ENCODE results near the gene PTGIR. TPM values are rescaled to one million over a fixed set of nuclear protein-coding genes. Genes with fewer than 3 reads are reported as not detected.
A peak's percentile ranks its signal among the peaks of the same experiment; 100 is the strongest.

PTGIR gene
- total RNA-seq (1 to 10 TPM; 1.2 to 5.4 (median 3.5) TPM), total RNA-seq (0.22 to 4.1 (median 1.5) reads per million in 29 experiments)
- 2.7 TPM for total RNA-seq (2013)

GRCh38 chr19:46624958-46625661, at the start of gene PTGIR:
Gene PTGIR (minus strand): TSS chr19:46625089. CDS start chr19:46624225, 864 bp downstream.
- H3K27ac Mint-ChIP-seq = peak within 1 kb of the TSS; percentile 68 to 78
- ATAC-seq (replicated peaks in 1 of 4) (peak in 3 of 4 experiments; percentile 17 to 38 (median 34)), DNase-seq (peak in 1 of 35 experiments; percentile 20)
- peaks cover 0 to 39% of the 10 kb centered on the region in 2 experiments for H3K27me3 ChIP-seq (replicated peaks in 1 of 2; ENCODE audit: control insufficient read depth in 2 of 2, extremely low read depth in 1 of 2, insufficient read depth in 2 of 2, low read length in 1 of 2)
- CTCF ChIA-PET = interaction anchor here (0.5 to 1.0 kb wide), 4 partner anchors 8 to 35 kb away, joined by 3 to 5 read pairs (median 3); no protein-coding TSS in a partner anchor
- H3K27me3 Mint-ChIP-seq = no peaks in the 10 kb centered on the region
- H3K4me3 Mint-ChIP-seq = peak within 1 kb of the TSS in 2 of 3 donors; percentile 25 to 84
- peak within 1 kb of the TSS; percentile 6 to 39 for H3K4me3 ChIP-seq (ENCODE audit: control insufficient read depth in 1 of 2, extremely low read depth in 1 of 2, low read length in 1 of 2)
- POLR2A ChIA-PET = interaction anchor here in 1 of 2 donors (1.3 kb wide), 1 partner anchor 36 kb away, joined by 4 read pairs; the partner anchor contains the start of gene DACT3
- H3K9me3 ChIP-seq = no peaks in the 10 kb centered on the region
- H3K9me3 Mint-ChIP-seq = no peaks in the 10 kb centered on the region
- peaks cover 29 to 58% (median 43%) of the 10 kb centered on the region in 3 donors for H3K4me1 Mint-ChIP-seq
- H3K4me1 ChIP-seq (ENCODE audit: control insufficient read depth in 1 of 2, extremely low read depth in 1 of 2, insufficient read depth in 2 of 2, low read length in 2 of 2) = peaks cover 34 to 49% of the 10 kb centered on the region in 2 experiments
- WGBS (ENCODE audit: insufficient coverage) = 23% methylated on average over 11 of the region's 13 CpGs
- H3K36me3 Mint-ChIP-seq = no peaks in the 10 kb centered on the region
- no peaks in the 10 kb centered on the region for H3K36me3 ChIP-seq (ENCODE audit: control insufficient read depth in 2 of 2, extremely low read depth in 1 of 2, insufficient read depth in 1 of 2, low read length in 1 of 2)
- no peak within 1 kb of the TSS for H3K27ac ChIP-seq (ENCODE audit: low read length)

- Histone ChIP-seq H3K4me3 (ENCODE audit: control insufficient read depth in 1 of 2, extremely low read depth in 1 of 2, low read length in 1 of 2) (no peak overlapping the region), H3K36me3 (ENCODE audit: control insufficient read depth in 2 of 2, extremely low read depth in 1 of 2, insufficient read depth in 1 of 2, low read length in 1 of 2) (peaks cover 8 to 35% of the 10 kb centered on the region in 2 donors), H3K27ac (ENCODE audit: low read length) (no peak overlapping the region), H3K9me3 (no peaks in the 10 kb centered on the region), H3K27me3 (replicated peaks in 1 of 2; ENCODE audit: control insufficient read depth in 2 of 2, extremely low read depth in 1 of 2, insufficient read depth in 2 of 2, low read length in 1 of 2) (no peaks in the 10 kb centered on the region), H3K4me1 (ENCODE audit: control insufficient read depth in 1 of 2, extremely low read depth in 1 of 2, insufficient read depth in 2 of 2, low read length in 2 of 2) (no peaks in the 10 kb centered on the region)
- POLR2A ChIA-PET = no interaction called here
- DNase-seq (no peak), ATAC-seq (replicated peaks in 1 of 4) (no peak)
- Mint-ChIP-seq H3K9me3 (no peaks in the 10 kb centered on the region), H3K36me3 (peaks cover 29% of the 10 kb centered on the region), H3K4me1 (peaks cover 0 to 7% (median 0%) of the 10 kb centered on the region in 3 donors), H3K27ac (peak overlapping the region in 1 of 2 donors; percentile 48), H3K27me3 (no peaks in the 10 kb centered on the region), H3K4me3 (no peak overlapping the region)
- CTCF ChIA-PET = no interaction called here
Measured at GRCh38 chr19:46670813-46671212, 45.9 kb upstream of the PTGIR start.

- Mint-ChIP-seq H3K36me3 (peaks cover 13% of the 10 kb centered on the region), H3K9me3 (no peaks in the 10 kb centered on the region), H3K27me3 (no peaks in the 10 kb centered on the region), H3K4me1 (no peaks in the 10 kb centered on the region), H3K4me3 (no peak overlapping the region), H3K27ac (no peak overlapping the region)
- Histone ChIP-seq H3K27me3 (replicated peaks in 1 of 2; ENCODE audit: control insufficient read depth in 2 of 2, extremely low read depth in 1 of 2, insufficient read depth in 2 of 2, low read length in 1 of 2) (no peaks in the 10 kb centered on the region), H3K27ac (ENCODE audit: low read length) (no peak overlapping the region), H3K36me3 (ENCODE audit: control insufficient read depth in 2 of 2, extremely low read depth in 1 of 2, insufficient read depth in 1 of 2, low read length in 1 of 2) (peaks cover 0 to 13% of the 10 kb centered on the region in 2 donors), H3K4me1 (ENCODE audit: control insufficient read depth in 1 of 2, extremely low read depth in 1 of 2, insufficient read depth in 2 of 2, low read length in 2 of 2) (no peaks in the 10 kb centered on the region), H3K9me3 (no peaks in the 10 kb centered on the region), H3K4me3 (ENCODE audit: control insufficient read depth in 1 of 2, extremely low read depth in 1 of 2, low read length in 1 of 2) (no peak overlapping the region)
- no peak for DNase-seq
- WGBS (ENCODE audit: insufficient coverage) = no CpG with 5 or more reads among the region's 3 CpGs
- no peak for ATAC-seq (replicated peaks in 1 of 4)
- ChIA-PET POLR2A (no interaction called here), CTCF (no interaction called here)
Measured at GRCh38 chr19:46668662-46669061, 43.8 kb upstream of the PTGIR start.

- Histone ChIP-seq H3K36me3 (ENCODE audit: control insufficient read depth in 2 of 2, extremely low read depth in 1 of 2, insufficient read depth in 1 of 2, low read length in 1 of 2) (no peaks in the 10 kb centered on the region), H3K9me3 (no peaks in the 10 kb centered on the region), H3K27ac (ENCODE audit: low read length) (no peak overlapping the region), H3K27me3 (replicated peaks in 1 of 2; ENCODE audit: control insufficient read depth in 2 of 2, extremely low read depth in 1 of 2, insufficient read depth in 2 of 2, low read length in 1 of 2) (peaks cover 0 to 9% of the 10 kb centered on the region in 2 experiments), H3K4me1 (ENCODE audit: control insufficient read depth in 1 of 2, extremely low read depth in 1 of 2, insufficient read depth in 2 of 2, low read length in 2 of 2) (peaks cover 8 to 18% of the 10 kb centered on the region in 2 experiments), H3K4me3 (ENCODE audit: control insufficient read depth in 1 of 2, extremely low read depth in 1 of 2, low read length in 1 of 2) (no peak overlapping the region)
- Mint-ChIP-seq H3K27ac (no peak overlapping the region), H3K4me3 (no peak overlapping the region), H3K9me3 (no peaks in the 10 kb centered on the region), H3K36me3 (no peaks in the 10 kb centered on the region), H3K27me3 (no peaks in the 10 kb centered on the region), H3K4me1 (peaks cover 14 to 17% (median 14%) of the 10 kb centered on the region in 3 donors)
- DNase-seq = no peak
- POLR2A ChIA-PET = no interaction called here
- 76% methylated on average over 4 of the region's 8 CpGs for WGBS (ENCODE audit: insufficient coverage)
- ATAC-seq (replicated peaks in 1 of 4) = no peak
- CTCF ChIA-PET = interaction anchor here in 1 of 2 donors (0.6 kb wide), 1 partner anchor 329 kb away, joined by 6 read pairs; no protein-coding TSS in a partner anchor
Measured at GRCh38 chr19:46665072-46665471, 40.2 kb upstream of the PTGIR start.

- WGBS (ENCODE audit: insufficient coverage) = 2% methylated on average over 11 of the region's 19 CpGs
- Mint-ChIP-seq H3K27me3 (peaks cover 14 to 16% of the 10 kb centered on the region in 2 donors), H3K27ac (peak overlapping the region; percentile 82 to 87), H3K9me3 (no peaks in the 10 kb centered on the region), H3K4me3 (peak overlapping the region; percentile 79 to 81 (median 80)), H3K36me3 (no peaks in the 10 kb centered on the region), H3K4me1 (peaks cover 18 to 27% (median 23%) of the 10 kb centered on the region in 3 donors)
- peak; percentile 39 to 56 (median 44) for ATAC-seq (replicated peaks in 1 of 4)
- DNase-seq = peak; percentile 58 to 89 (median 73)
- peak overlapping the region; percentile 57 to 77 for H3K4me3 ChIP-seq (ENCODE audit: control insufficient read depth in 1 of 2, extremely low read depth in 1 of 2, low read length in 1 of 2)
- ChIA-PET POLR2A (interaction anchor here (0.5 to 1.0 kb wide), 5 partner anchors 20 to 123 kb away, joined by 4 to 8 read pairs (median 4); partner anchors contain the start of gene PTGIR (in 1 of the 2)), CTCF (interaction anchor here (0.5 to 2.1 kb wide), 22 partner anchors 12 to 1957 kb away, joined by 3 to 40 read pairs (median 3); partner anchors contain the start of gene RPL18 (in 1 of the 2))
- H3K4me1 ChIP-seq (ENCODE audit: control insufficient read depth in 1 of 2, extremely low read depth in 1 of 2, insufficient read depth in 2 of 2, low read length in 2 of 2) = peaks cover 15 to 30% of the 10 kb centered on the region in 2 experiments
- peak overlapping the region; percentile 44 for H3K27ac ChIP-seq (ENCODE audit: low read length)
- peaks cover under 1 to 37% of the 10 kb centered on the region in 2 experiments for H3K27me3 ChIP-seq (replicated peaks in 1 of 2; ENCODE audit: control insufficient read depth in 2 of 2, extremely low read depth in 1 of 2, insufficient read depth in 2 of 2, low read length in 1 of 2)
- H3K9me3 ChIP-seq = no peaks in the 10 kb centered on the region
- H3K36me3 ChIP-seq (ENCODE audit: control insufficient read depth in 2 of 2, extremely low read depth in 1 of 2, insufficient read depth in 1 of 2, low read length in 1 of 2) = no peaks in the 10 kb centered on the region
Measured at GRCh38 chr19:46661735-46662592, 37.1 kb upstream of the PTGIR start.
